Activated gamma-delta T cell treated with anti-CD3 and anti-CD28 coated beads, Interleukin-2, amount 50 U/mL, for 16 hours (primary cell): ENCODE data around the gene PTPRN2.

Source experiments
- DNase-seq: peaks from one replicate; pipeline ENCODE4 v3.0.0-alpha.2; 2020; ENCODE audit warnings: low read depth

PTPRN2 gene

DNA sequence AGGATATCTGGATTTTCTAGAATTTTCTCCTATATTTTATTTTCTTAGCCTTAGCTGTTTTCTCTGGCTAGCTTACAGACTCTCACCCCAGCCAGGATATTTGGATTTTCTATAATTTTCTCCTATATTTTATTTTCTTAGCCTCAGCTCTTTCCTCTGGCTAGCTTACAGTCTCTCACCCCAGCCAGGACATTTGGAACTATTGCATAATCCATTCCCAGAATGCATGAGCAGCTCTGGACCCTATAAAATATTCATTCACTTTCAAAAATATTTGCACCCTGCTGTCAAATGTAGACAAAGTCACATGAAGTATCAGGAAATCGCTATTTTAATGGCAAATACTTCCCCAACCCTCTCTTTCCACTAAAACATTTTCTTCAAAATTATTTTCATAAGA, 952.0 kb downstream of the PTPRN2 start:
- no peak for DNase-seq

DNA sequence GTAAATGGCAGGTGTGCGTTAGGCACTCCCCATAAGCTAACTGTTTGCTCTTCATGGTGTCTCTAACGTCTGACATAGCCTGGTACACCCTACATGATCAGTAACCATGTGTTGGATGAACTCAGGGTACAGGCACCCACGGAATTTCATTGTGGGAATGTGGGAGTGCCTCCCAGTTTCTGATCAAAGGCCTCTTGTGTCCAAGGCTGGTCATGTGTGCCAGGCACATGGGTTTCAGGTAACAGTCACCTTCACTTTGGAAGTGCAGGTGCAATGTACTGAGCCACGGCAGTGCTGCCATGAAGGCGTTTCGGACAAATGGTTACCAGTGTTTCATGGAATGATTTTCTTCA, 952.5 kb downstream of the PTPRN2 start:
- no peak for DNase-seq

DNA sequence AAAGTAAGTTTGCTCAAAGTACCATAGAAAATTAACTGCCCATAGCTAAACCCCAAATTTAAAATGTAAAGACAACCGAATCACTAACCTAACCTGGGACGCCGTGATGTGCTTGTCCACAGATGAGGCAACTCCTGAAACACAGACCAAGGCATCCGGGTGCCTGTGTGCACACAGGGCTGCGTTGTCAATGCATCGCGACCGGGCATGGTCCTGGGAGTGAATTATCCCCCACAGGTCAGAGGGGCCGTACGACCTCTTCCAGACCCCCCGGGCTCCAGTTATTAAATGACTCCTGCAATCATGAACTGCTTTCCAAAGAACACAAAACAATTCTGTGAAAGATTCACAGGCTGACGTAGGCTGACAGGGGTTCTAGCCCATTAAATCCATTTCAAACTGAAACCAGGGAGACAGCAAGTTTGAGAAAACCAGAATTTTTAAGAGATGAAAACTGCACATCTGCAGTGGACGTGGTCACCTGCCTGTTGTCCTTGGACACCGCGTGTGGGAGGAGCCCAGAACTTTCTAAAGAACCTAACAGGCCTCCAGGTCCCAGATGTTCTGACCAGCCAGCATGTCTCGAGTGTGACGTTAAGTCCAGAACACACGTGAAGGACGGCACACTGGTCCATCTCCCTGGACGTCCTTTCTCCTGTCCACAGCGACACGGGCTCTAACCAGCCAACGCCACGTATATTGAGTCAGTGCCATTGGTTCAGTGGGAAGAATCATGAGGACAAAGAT, 953.0 kb downstream of the PTPRN2 start:
- no peak for DNase-seq

DNA sequence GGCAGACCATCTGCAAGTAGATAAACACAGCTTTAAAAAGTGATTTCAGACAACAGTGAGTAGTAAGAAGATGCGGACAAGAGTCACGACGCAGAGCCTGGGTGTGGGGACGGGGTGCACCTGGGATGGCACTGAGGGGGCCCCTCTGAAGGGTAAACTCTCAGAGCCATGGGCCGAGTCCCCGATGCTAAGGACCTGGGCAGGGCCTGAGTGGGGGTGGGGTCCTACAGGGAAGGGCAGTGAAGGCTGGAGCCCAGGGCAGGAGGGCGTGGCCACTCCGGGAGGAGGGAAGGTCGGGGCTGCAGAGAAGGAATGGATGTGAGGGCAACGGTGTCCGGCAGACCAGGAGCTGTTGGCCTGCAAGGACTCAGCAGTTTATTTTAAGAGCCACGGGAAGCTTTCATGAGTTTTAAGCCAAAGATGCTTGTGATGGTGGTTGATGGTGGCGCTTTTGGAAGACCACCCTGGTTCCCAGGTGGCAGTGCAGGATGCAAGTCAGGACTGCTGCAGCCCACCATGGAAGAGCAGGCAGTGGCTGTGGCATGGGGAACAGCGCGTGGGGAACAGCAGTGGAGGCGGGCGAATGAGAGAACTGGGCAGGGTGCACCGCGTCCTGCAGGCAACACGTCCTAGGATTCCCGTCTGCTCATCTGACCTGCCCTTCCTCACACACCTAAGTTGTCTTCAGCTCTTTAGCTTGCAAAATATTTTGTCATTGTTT, 954.0 kb downstream of the PTPRN2 start:
- no peak for DNase-seq

DNA sequence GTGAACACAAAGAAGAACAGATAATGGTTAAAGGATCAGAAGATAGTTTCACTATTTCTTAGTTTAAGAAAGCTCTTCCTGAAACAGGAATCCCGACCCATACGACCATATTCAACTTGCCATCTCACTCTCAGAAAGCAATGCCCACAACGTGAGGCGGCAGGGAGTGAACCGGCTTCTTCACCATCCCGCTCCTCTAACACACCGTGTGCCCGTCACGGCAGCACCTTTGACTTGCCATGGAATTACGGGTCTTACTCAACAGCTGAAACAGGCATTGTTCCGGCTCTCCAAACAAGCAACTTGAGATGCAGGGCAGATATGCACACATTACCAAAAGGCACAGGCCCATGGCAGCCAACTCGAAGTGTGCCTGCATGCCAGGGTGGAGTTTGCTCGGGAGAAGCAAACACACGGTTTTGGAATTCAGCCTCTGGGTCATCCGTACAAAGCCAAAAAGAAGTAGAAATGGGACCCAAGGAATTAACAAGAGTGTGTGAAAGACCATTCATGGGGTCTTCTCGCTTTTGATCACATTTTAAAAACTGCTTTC, 957.2 kb downstream of the PTPRN2 start:
- DNase-seq, result no peak

DNA sequence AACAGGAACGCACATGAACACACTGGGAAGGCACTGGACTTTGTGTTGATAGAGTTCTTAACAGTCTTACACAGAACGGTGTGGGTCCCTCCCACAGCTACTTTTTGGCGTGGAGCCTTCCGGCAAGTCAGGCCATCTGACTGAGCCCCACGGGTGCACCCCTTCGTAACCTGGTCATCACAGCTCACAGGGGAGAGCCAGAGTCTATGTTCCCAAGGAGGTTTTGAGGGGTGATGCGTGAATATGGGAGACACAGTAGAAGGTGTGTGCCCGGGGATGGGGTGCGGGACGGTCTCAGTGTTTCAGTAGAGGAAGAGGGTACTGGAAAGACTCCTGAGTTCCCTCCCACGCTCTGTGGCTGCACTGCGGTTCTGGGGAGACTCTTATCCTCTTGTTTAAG, 959.2 kb downstream of the PTPRN2 start:
- DNase-seq, result no peak

DNA sequence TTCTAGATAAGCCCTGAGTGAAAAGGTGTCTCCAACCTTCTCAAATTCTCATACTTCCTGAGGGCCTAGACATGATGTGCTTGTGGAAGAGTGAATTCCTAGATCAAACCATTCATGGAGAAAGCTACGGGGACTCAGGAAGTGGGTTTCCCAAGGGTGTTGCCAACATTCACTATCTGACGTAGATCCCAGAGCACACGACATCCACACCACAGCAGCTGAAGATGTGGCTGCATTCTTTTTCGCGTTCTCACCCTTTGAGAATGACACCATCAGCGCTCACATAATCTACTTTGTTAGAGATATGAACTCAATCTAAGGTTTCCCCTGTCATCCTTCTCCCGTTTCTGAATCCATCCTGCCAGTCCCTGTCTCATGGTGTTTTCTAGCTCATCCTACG, 960.0 kb downstream of the PTPRN2 start:
- no peak for DNase-seq

DNA sequence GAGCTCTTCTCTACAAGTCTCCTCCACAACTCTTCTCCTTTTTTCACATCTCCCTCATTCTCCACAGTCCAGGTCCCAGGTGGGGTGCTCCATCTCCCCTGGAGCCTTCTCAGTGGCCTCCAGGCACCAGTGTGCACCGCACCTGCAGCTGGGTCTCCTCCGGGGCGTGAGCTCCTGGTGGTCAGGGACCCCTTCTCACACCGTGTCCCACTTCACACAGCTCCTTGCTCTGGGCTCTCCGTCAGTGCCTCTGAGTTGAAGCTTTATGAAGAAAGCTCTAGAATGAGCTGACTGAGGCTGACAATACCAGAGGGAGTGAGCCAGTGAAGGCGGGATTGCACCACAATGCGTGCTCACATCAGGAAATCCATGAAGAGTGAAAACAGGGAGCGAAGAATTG, 960.6 kb downstream of the PTPRN2 start:
- no peak for DNase-seq

DNA sequence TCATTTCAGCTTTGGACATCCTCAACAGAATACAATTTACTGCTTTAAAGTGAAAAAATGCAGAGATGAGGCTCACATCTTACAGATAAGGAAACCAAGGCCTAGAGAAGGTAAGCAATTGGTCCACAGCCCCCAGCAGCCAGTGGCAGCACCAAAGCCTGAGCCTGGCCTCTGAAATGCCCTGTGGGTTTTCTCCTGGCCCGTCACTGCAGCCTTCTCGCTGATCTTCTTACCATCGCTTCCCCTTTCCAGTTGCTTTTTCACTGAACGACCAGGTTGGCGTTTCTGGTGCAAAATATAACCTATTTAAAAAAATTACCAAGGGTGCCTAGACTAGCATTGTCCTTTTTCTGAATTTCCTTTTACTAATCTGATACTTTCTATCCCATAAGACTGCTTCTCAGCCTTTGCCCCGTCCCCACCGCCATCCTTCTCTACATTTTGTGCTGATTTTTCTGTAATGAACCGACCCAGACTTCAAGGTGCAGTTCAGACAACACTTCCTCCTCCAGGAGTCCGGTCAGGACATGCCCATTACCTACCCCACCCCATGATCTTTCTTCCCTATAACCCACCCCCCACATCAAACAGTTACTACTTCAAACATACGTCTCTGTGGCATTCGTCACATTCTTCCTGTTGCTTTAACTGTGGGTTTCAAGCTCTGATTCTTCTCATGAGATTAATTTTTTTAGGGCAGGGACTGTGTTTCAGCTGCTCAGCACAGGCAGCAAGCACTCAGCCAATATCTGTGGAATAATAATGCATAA, 961.5 kb downstream of the PTPRN2 start:
- no peak for DNase-seq

DNA sequence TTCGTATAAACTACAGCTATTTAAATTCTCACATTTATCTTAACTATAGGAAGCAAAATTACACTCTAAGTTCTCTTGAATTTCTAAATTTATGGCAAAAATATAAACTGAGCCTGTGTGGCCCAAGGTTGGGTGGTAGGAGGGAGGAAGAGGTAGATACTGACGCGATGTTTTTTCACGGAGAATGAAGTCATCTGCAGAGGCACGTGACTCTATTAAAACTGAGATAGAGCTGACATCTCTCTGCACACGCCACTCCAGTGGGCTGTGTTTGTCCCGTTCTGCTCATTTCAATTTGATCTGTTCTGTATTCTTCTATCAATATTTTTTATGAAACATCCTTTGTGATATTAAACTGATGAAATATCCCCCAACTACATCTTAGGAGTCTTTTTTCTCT, 964.1 kb downstream of the PTPRN2 start:
- DNase-seq, result no peak

DNA sequence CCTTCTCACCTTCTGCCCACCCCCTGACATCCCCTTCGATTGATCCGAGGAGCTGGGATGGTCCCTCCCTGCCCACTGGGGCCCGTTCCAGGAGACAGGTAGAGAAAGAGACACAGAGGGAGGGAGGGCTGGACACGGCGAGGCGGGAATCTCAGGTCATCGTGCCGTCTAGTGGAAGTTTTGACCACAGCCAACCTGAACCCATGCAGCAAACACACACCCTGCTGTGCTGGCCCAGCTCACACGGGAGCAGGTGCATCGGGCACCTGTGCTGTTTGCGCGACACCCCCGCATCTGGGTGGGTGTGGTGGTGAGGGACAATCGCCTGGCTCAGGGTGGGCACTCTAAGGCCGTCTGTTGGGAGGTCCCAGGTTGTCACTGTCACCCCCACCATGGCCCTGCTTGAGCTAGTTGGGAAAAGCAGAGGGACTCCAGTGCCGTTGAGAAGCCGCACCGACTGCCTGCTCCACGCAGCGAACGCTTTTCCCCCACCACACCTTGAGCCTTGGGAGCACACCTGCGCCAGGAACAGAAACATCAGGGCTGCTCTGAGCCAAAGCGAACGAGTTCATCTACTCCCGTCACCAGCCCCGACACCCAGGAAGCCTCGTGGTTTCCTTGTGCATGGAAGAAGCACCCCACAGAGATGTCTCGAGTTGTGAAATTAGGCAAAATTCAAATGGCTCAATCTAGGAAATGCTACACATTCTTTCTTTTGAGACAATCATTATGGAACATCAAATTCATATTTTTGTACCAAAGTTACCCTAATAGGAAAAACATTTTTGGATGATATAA, 965.0 kb downstream of the PTPRN2 start:
- DNase-seq, result no peak

DNA sequence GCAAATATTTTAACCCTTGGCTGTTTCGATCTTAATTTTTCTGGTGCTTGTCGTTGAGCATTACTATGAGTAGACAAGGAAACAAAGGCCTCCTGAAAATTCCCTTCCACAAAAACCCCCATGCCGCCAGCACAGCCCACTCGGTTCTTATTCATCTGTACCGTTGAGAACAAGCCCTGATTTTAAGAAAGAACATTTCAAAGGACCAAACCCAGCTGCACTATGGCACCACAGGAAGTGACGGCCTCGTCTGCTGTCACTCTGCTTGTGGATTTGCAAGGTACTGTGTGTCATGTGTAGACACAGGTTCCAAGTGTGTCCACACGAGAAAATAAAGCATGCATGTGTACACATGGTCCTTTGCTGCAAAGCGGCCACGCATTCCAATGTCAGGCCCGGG, 965.6 kb downstream of the PTPRN2 start:
- DNase-seq, result no peak

DNA sequence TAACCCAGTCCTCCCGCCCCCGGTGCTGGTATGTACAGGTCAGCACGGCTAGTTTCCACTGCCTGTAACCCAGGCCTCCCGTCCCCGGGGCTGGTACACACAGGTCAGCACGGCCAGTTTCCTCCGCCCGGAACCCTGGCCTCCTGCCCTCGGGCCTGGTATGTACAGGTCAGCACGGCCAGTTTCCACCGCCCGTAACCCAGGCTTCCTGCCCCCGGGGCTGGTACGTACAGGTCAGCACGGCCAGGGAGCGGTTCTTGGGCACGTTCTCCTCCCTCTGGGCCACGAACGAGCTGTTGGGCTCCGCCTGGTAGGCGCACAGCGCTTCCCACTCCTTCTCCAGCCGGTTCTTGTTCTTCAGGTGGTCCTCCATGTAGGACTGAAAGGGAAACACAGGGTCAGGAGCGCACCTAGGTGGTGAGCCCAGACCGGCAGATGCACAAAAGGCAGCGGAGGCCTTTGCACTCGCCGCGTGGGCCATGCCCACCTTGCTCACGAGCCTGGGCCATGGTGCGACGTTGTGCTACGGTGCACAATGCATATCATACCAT, 966.4 kb downstream of the PTPRN2 start:
- no peak for DNase-seq

DNA sequence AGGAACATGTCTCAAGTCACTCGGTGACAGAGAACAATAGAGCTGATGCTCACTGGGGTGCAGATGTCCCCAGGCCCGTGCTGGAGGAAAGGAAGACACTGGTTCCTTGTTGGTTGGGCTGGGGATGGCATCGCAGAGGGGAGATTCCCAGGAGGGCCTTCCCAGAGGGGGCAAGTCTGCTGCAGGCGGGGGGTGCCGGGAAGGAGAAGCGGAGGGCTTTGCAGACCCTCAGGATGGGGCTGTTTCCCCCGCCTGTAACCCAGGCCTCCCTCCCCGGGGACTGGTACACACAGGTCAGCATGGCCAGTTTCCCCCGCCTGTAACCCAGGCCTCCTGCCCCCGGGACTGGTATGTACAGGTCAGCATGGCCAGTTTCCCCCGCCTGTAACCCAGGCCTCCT, 967.0 kb downstream of the PTPRN2 start:
- no peak for DNase-seq

DNA sequence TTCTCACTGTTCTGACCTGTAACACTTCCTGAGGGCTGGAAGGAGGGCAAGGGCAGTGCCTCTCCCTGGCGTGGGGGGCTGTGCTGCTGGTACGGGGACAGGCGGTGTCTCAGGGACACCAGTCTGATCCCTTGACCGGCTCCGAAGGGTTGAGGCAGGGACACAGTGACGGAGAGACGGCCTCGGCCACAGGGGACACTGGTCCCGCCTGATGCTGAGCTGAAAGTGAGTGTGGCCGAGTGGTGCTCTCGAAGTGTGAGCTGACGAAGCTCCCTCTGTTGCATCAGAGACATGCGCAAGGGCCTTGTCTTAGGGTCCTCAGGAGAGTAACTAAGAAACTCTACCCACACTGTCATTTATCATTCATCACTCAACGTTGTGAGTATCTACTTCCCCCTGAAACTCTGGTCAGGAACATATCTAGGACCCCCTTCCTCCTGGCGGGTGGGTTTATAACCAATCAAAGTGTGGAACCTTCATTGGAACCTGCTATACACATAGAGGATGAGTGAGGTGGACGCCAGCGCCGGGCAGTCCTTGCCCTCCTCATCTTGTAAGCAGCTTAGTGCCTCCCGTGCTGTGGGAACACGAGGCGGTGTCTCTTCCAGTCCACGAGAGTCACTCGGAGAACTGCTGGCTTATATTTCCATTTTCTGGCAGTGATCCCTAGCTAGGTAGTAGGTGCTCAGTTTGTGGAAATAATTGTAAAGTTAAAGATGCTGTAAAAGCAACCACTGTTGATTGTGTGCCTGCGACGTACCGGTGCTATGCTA, 967.7 kb downstream of the PTPRN2 start:
- DNase-seq, result no peak

DNA sequence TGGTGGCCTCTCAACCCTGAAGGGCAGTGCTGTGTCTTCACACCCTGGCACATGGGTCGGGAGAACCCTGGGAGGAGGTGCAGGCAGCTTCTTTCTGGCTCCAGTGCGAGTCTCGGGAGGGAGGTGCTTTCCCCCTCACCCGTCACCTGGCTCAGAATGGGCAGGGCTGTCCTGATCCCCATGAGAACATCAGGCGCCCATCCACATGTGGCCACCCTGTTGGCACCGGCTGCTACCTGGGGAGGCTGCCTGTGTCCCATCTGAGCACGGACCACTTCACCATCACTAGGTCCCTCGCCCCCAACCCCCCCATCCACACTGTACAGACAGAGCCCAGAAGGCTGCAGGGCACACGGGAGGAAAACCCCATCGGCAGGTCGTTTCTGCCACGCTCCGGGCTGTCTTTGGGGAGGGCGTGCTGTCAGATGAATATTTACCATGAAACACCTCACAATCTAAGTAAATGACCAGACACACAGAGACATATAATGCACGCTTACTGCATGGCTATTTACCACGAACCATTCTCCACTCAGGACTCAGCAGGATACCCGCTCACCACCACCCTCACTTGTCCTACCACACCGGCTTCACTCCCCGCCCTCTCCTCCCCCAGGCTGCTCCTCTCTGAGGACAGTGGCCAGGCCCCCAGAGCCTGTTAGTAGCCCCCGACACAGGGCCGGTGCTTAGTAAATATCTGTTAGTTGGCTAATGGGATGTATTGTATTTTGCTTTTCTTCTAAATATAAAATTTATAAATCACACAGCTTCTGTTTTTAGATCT, 968.6 kb downstream of the PTPRN2 start:
- no peak for DNase-seq

DNA sequence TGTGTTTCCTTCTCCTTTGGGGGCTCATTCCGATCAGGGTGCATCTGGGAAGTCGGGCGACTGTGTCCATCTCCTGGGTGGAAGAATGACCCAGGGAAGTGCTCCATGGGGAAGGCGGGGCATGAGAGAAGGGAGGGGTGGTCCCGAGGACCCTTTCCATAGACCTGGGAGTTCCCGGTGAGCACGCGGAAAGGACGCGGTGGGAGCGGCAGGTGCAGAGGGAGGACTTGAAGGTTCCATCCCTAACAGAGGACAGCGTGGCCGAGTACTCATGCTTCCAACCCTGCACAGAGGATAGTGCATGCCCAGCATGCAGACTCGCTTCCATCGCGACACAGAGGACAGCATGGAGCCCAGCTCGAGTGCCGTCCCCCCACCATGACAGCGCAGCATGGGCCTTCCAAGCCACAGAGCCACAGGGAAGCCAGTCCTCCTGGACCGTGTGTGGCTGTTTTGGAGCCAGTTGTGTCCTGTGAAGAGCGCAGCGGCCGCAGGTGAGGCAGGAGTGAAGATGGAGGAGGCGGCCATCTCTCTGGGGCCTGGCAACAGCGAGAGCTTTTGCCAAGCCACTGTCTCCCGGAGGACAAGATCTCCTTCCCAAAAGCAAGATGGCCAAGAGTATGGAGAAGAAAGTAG, 969.4 kb downstream of the PTPRN2 start:
- no peak for DNase-seq

DNA sequence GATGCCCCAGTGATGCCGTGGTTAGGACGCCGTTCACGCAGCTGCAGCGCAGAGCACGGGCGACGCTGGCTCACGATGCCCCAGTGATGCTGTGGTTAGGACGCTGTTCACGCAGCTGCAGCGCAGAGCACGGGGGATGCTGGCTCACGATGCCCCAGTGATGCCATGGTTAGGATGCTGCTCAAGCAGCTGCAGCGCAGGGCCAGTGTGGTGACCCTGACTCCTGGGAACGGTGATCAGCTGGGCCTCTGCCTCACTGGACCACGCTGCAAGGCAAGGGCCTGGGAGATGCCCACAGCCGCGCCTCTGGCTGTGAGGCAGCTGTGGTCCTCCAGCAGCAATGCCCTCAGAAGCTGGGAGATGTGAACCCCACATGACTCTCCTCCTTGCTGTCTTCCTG, 970.2 kb downstream of the PTPRN2 start:
- no peak for DNase-seq

DNA sequence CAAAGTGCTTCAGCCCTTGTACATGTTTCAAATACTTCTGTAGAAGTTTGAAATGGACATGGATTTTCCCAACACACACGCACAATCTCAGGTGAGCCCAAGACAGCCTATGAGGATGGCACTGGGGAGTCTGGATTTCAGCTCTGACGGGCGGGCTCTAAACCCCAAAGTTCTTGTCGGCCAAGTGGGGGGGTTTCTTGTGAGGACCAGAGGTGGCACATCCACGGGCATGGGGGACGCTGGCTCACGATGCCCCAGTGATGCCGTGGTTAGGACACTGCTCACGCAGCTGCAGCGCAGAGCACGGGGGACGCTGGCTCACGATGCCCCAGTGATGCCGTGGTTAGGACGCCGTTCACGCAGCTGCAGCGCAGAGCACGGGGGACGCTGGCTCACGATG, 970.7 kb downstream of the PTPRN2 start:
- DNase-seq, result no peak

DNA sequence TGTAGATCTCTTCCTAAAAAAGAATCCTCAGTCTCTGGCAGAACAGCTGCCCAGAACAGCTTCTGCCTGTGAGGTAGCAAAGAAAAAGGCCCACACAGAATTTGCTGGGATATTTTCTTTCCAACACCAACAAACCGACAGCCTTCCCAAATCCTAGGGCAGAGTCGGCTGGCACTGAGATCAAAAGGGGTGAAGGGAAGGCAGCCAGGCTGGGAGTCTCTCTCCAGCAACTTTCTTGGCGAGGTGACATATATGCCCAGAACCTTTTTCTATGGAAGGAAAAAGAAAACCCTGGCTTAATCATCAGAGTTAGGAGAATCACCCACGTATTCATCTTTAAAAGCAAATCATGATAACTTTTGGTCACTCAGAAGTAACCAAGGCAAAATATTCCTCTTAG, 971.2 kb downstream of the PTPRN2 start:
- DNase-seq, result no peak
